ENCODE results near the gene CDK10.

- no peak for TF ChIP-seq CTCF (IDR thresholded peaks at IDR 0.05)
- no peak for TF ChIP-seq POLR2A (IDR thresholded peaks at IDR 0.05)
These were observed 47.3 kb downstream of the CDK10 start for GRCh38 chr16:89733792-89734191.

Measured in right lobe of liver (tissue), 4 donors.